Endothelial cell of umbilical vein (primary cell): Measurements from ENCODE around the gene NBL1. TPM values are rescaled to one million over a fixed set of nuclear protein-coding genes. Genes with fewer than 3 reads are reported as not detected.

Experiments
- BruUV-seq: library from RNA; stranded (reverse); fragments of 400-500 nt; replicated peaks from 2 replicates; lab custom pipeline; 2021; lab: Mats Ljungman, UMichigan
- CTCF ChIA-PET: fragments of 300-600, 350-600 bp; sonication (Branson Sonifier 250); formaldehyde crosslinking; loops from one replicate; lab custom pipeline; 2021; ENCODE audit warnings: antibody characterized with exemption, inconsistent platforms; lab: Charles Lee
- POLR2A ChIA-PET: fragments of 300-600, 350-600 bp; sonication (Branson Sonifier 250); formaldehyde crosslinking; loops from one replicate; lab custom pipeline; 2021; ENCODE audit warnings: antibody characterized with exemption, inconsistent platforms; lab: Charles Lee
- DNase-seq: peaks from one replicate; pipeline ENCODE4 v3.0.0-alpha.2; 2011; ENCODE audit warnings: low read depth, low spot score
- FAIRE-seq: peaks from 2 replicates; lab custom pipeline; 2011; peaks lifted over from hg19 to GRCh38; lab: Jason Lieb, UNC
- H2AFZ ChIP-seq: 2 replicates; pipeline ENCODE4 v1.6.0; 2012; ENCODE audit warnings: low read depth, low read length, control low read depth, inconsistent platforms
- H3K27ac ChIP-seq: 2 replicates; pipeline ENCODE4 v1.5.1; 2011; ENCODE audit warnings: low read depth, mild to moderate bottlenecking, control low read depth, low read length, moderate library complexity; ENCODE audit not compliant: insufficient read depth
- H3K27me3 ChIP-seq, 2 experiments: 2 replicates each; pipeline versions ENCODE4 v1.6.0 to v1.6.1; 2011; ENCODE audit warnings: low read length in 2 of 2, mixed read lengths in 1 of 2; ENCODE audit not compliant: control insufficient read depth in 2 of 2, insufficient read depth in 2 of 2
- H3K36me3 ChIP-seq, 2 experiments: 2 replicates in 1 of 2; 3 replicates in 1 of 2; pipeline ENCODE4 v1.5.1; 2011; ENCODE audit warnings: low read length in 2 of 2, mild to moderate bottlenecking in 1 of 2, moderate library complexity in 1 of 2; ENCODE audit not compliant: control insufficient read depth in 2 of 2, insufficient read depth in 2 of 2; ENCODE audit errors: extremely low read depth in 1 of 2
- H3K4me1 ChIP-seq: 3 replicates; pipeline ENCODE4 v1.5.1; 2011; ENCODE audit warnings: mild to moderate bottlenecking, low read length; ENCODE audit not compliant: control insufficient read depth, insufficient read depth; ENCODE audit errors: extremely low read depth
- H3K4me2 ChIP-seq: 2 replicates; pipeline ENCODE4 v1.6.1; 2011; ENCODE audit warnings: low read length, control low read depth, mixed read lengths; ENCODE audit not compliant: insufficient read depth
- H3K4me3 ChIP-seq, 3 experiments: fragments of 200-600 bp in 1 of 3; sonication (generic), shearing (Covaris generic) in 1 of 3; replicated peaks in 1 of 3; 2 replicates each; pipeline ENCODE4 v1.5.1; 2011 to 2016; ENCODE audit warnings: control low read depth in 3 of 3, low read length in 3 of 3, mild to moderate bottlenecking in 2 of 3, inconsistent platforms in 1 of 3, low read depth in 1 of 3, moderate library complexity in 1 of 3; ENCODE audit not compliant: insufficient read depth in 1 of 3
- H3K79me2 ChIP-seq: 2 replicates; pipeline ENCODE4 v1.6.0; 2012; ENCODE audit warnings: low read length, inconsistent platforms; ENCODE audit not compliant: control insufficient read depth, insufficient read depth
- H3K9ac ChIP-seq: replicated peaks from 2 replicates; pipeline ENCODE3; 2011; ENCODE audit warnings: low read length, control low read depth; ENCODE audit not compliant: insufficient read depth; ENCODE audit errors: extremely low read depth
- H3K9me1 ChIP-seq: replicated peaks from 3 replicates; pipeline ENCODE4 v1.6.0; 2011; ENCODE audit warnings: mild to moderate bottlenecking, low read length; ENCODE audit not compliant: control insufficient read depth, insufficient read depth; ENCODE audit errors: extremely low read depth
- H3K9me3 ChIP-seq: replicated peaks from 2 replicates; pipeline ENCODE4 v1.5.1; 2012; ENCODE audit warnings: low read length, inconsistent platforms; ENCODE audit not compliant: control insufficient read depth, insufficient read depth
- H4K20me1 ChIP-seq: replicated peaks from 2 replicates; pipeline ENCODE3; 2011; ENCODE audit warnings: mild to moderate bottlenecking, low read length; ENCODE audit not compliant: control insufficient read depth, insufficient read depth; ENCODE audit errors: extremely low read depth
- CTCF ChIP-seq, 2 donors: IDR thresholded peaks; 1 replicate in 1 of 2; 2 replicates in 1 of 2; pipeline ENCODE4 v1.5.1; 2011; ENCODE audit warnings: low read length in 2 of 2, mild to moderate bottlenecking in 2 of 2, moderate library complexity in 2 of 2, control low read depth in 1 of 2, inconsistent platforms in 1 of 2, low read depth in 1 of 2; ENCODE audit not compliant: insufficient read depth in 1 of 2; ENCODE audit errors: extremely low read depth in 1 of 2
- EZH2 ChIP-seq: IDR thresholded peaks from 2 replicates; pipeline ENCODE4 v1.6.1; 2012; ENCODE audit warnings: borderline replicate concordance, low read depth, mild to moderate bottlenecking, moderate library complexity, low read length, inconsistent platforms; ENCODE audit not compliant: severe bottlenecking
- FOS ChIP-seq: IDR thresholded peaks from 2 replicates; pipeline ENCODE4 v1.6.1; 2011; ENCODE audit warnings: mild to moderate bottlenecking, low read length, moderate library complexity, borderline replicate concordance; ENCODE audit not compliant: insufficient read depth
- POLR2AphosphoS5 ChIP-seq: IDR thresholded peaks from 2 replicates; pipeline ENCODE4 v1.6.1; 2012; ENCODE audit warnings: low read depth, mild to moderate bottlenecking, control low read depth, low read length, moderate library complexity; ENCODE audit not compliant: insufficient read depth
- dilution Hi-C: fragments of 300-500 bp; cut with MboI; formaldehyde crosslinking; loops from one replicate; pipeline ENCODE4 v1.15.0; 2019; ENCODE audit warnings: low sequenced_read_pairs; ENCODE audit not compliant: extremely low pct_ligation_motif_present
- intact Hi-C: fragments of 100-400 bp; cut with micrococcal nuclease; formaldehyde crosslinking; loops from one replicate; pipeline ENCODE4 v1.10.0; 2022
- polyA plus RNA-seq, 4 experiments: library from polyadenylated mRNA; depleted of rRNA in 3 of 4; stranded (reverse) in 3 of 4; unstranded in 1 of 4; fragments of >200 nt; gene quantifications; 2 replicates each; pipeline versions ENCODE4 v1.2.1 to v1.2.3, GENCODE V29; 2011 to 2012; ENCODE audit warnings: missing spikeins in 1 of 4
- total RNA-seq: library from RNA; stranded (reverse); gene quantifications from 2 replicates; pipeline ENCODE4 v1.2.3, GENCODE V29; 2021

Gene NBL1
- total and polyA plus RNA-seq, 2 donors (not counting 3 experiments of a cell fraction or from before 2014, with no cell fraction given), result 36.2 to 40.5 TPM

- intact Hi-C loops, result no loop called here
- H3K9me1 ChIP-seq, result no peaks in the 10 kb centered on the region
- H3K4me3 ChIP-seq, result no peak overlapping the region
- no peaks in the 10 kb centered on the region for H3K9me3 ChIP-seq
- H4K20me1 ChIP-seq, result no peaks in the 10 kb centered on the region
- no peak overlapping the region for H3K4me2 ChIP-seq
- H3K36me3 ChIP-seq, result no peaks in the 10 kb centered on the region
- no peaks in the 10 kb centered on the region for H3K79me2 ChIP-seq
- POLR2A ChIA-PET, result no interaction called here
- CTCF ChIA-PET, result interaction anchor here (1.5 to 10.5 kb wide), 2 partner anchors 9 to 16 kb away, joined by 3 to 53 read pairs; no protein-coding TSS in a partner anchor
- H3K27me3 ChIP-seq, result no peaks in the 10 kb centered on the region
- H3K9ac ChIP-seq, result no peak overlapping the region
- no TSS peak for BruUV-seq
- no peaks in the 10 kb centered on the region for H3K4me1 ChIP-seq
- dilution Hi-C loops, result no loop called here
- TF ChIP-seq POLR2AphosphoS5 (no peak), CTCF (IDR thresholded peaks at IDR 0.05; ENCODE audit: extremely low read depth in 1 of 2, insufficient read depth in 1 of 2, low read depth in 1 of 2, low read length in 2 of 2) (no peak), FOS (no peak), EZH2 (no peak)
- no peak overlapping the region for H3K27ac ChIP-seq
- FAIRE-seq, result no peak
- DNase-seq, result no peak
- H2AFZ ChIP-seq, result no peak overlapping the region
Measured at GRCh38 chr1:19689085-19689757, 45.1 kb downstream of the NBL1 start.
